ENCODE measurements around the gene SLX9. TPM values are rescaled to one million over a fixed set of nuclear protein-coding genes. Genes with fewer than 3 reads are reported as not detected.

SLX9 gene
- polyA plus RNA-seq, 6 donors from 2014 or later, result 7.8 to 14.2 (median 12.3) TPM

- no peak for DNase-seq
- peak overlapping the region in 4 of 8 donors; percentile 31 to 80 (median 55) for H3K4me3 Mint-ChIP-seq
- H3K36me3 Mint-ChIP-seq, result no peaks in the 10 kb centered on the region
- no peaks in the 10 kb centered on the region for H3K9me3 Mint-ChIP-seq
- peak overlapping the region in 1 of 6 donors; percentile 93 for H3K27ac Mint-ChIP-seq
- H3K4me1 Mint-ChIP-seq, result peaks cover 8 to 20% (median 12%) of the 10 kb centered on the region in 3 donors
- H3K27me3 Mint-ChIP-seq, result peaks cover 0 to 29% (median 17%) of the 10 kb centered on the region in 3 donors
- no peak for ATAC-seq (ENCODE audit: low read depth in 2 of 2)
Observed at GRCh38 chr21:44998621-44999427, 59.0 kb downstream of the SLX9 start.

DNA sequence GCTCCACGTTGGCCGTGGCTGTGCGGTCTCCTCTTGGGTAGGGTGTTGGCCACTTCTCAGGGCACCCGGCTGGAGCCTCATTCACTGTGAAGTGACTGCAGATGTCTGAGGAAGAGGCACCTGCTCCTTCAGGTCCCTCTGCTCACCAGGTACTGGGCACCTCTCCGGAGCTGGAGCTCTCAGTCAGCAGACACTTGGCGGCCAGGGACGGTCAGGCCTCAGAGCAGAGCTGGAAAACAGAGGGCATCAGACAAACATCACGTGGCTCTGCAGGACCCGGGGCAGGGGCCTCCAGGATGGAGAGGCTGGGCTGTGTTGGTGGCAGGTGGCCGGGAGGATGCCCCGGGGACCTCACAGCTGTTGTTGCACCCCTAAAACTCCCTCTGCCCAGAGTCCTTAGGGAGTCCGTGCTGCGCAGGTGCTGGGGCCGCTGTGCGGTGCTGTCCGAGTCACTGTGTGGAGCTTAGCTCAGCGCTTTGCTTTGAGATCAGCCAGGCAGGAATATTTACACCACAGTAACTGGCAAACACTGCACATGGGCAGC is 59.7 kb downstream of the SLX9 start:
- peaks cover 0 to 29% (median 17%) of the 10 kb centered on the region in 3 donors for H3K27me3 Mint-ChIP-seq
- peaks cover 8 to 17% (median 12%) of the 10 kb centered on the region in 3 donors for H3K4me1 Mint-ChIP-seq
- H3K4me3 Mint-ChIP-seq, result peak overlapping the region in 5 of 8 donors; percentile 8 to 80 (median 31)
- no peaks in the 10 kb centered on the region for H3K9me3 Mint-ChIP-seq
- peak overlapping the region in 2 of 6 donors; percentile 65 to 93 for H3K27ac Mint-ChIP-seq
- H3K36me3 Mint-ChIP-seq, result no peaks in the 10 kb centered on the region
- ATAC-seq (ENCODE audit: low read depth in 2 of 2) (peak; percentile 40 to 42), DNase-seq (no peak)

GRCh38 chr21:44999972-45000636 is 60.3 kb downstream of the SLX9 start:
- H3K4me1 Mint-ChIP-seq, result peaks cover 8 to 17% (median 12%) of the 10 kb centered on the region in 3 donors
- peaks cover 0 to 5% (median 0%) of the 10 kb centered on the region in 7 donors for H3K9me3 Mint-ChIP-seq
- ATAC-seq (ENCODE audit: low read depth in 2 of 2) (no peak), DNase-seq (no peak)
- H3K36me3 Mint-ChIP-seq, result peaks cover 0 to 4% of the 10 kb centered on the region in 2 donors
- H3K4me3 Mint-ChIP-seq, result peak overlapping the region in 2 of 8 donors; percentile 24 to 47
- peak overlapping the region in 1 of 6 donors; percentile 22 for H3K27ac Mint-ChIP-seq
- peaks cover 0 to 29% (median 17%) of the 10 kb centered on the region in 3 donors for H3K27me3 Mint-ChIP-seq

DNA sequence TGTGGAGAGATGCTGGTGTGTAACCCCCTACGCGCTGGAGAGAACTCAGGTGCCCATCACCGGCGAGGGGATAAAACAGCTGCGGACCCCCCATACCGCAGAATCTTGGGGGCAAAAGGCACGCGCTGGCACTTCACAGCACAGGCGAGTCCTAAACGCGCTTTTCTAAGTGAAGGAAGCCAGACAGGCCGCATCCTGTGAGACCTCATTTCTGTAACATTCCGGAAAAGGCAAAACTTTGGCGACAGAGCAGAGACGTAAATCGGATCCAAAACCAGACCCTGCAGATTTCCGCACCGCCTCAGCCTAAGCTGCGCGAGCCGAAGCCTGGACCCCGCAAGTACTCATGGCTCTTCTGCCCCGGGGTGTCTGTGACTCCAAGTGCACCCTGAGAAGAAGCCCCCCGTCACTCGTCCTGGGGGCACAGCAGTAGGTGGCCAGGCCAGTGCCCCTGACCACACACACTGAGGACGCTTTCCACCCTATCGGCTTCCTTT is 60.9 kb downstream of the SLX9 start:
- H3K9me3 Mint-ChIP-seq, result peaks cover 0 to 9% (median 1%) of the 10 kb centered on the region in 7 donors
- peaks cover 0 to 29% (median 17%) of the 10 kb centered on the region in 3 donors for H3K27me3 Mint-ChIP-seq
- peak overlapping the region in 1 of 8 donors; percentile 24 for H3K4me3 Mint-ChIP-seq
- DNase-seq (no peak), ATAC-seq (ENCODE audit: low read depth in 2 of 2) (no peak)
- peaks cover 8 to 17% (median 12%) of the 10 kb centered on the region in 3 donors for H3K4me1 Mint-ChIP-seq
- peaks cover 0 to 10% of the 10 kb centered on the region in 2 donors for H3K36me3 Mint-ChIP-seq
- H3K27ac Mint-ChIP-seq, result peak overlapping the region in 1 of 6 donors; percentile 72

DNA sequence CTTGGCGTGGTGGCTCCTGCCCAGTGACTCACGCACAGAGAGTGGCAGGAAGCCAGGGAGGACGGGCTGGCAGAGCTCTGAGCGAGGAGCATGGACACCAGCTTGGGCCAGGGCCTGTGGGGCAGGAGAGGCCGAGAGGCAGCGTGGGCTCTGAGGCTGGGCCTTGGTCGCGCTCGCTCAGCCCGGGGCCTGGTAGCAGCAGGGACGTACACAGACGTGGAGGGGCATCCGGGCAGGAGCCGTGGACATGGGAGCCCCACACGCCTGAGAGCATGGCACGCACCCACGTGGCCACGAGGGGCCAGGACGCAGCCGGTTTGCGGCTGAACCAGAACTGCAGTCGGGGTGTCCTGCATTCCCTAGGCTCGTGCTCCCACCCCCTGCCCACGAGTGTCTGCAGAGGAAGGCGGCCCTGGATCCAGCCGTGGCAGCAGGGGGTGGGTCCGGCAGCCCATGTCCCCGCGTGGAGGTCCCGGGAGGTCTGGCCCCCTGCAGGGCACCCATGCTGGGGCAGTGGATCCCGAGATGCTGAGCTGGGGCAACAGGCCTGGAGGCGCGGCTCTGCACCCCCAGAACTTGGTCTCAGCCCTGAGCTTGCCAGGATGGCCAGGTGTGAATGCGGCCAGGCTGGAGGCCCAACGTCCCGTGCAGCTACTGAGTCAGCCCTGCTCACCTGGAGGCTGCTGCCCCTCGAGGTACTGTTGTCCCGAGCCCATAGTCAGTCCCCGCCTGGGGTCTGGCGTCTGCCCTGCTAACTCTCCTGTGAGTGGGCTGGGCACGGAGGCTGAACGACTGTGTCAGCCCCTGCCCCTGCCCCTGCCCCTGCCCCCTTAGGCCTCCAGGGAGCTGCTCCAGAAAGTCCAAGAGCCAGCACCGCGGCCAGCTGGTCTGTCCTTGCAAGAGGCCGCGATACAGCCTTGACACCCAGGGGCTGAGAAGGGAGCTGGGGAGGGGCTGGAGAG is 61.6 kb downstream of the SLX9 start:
- ATAC-seq (ENCODE audit: low read depth in 2 of 2) (no peak), DNase-seq (no peak)
- H3K4me3 Mint-ChIP-seq, result no peak overlapping the region
- H3K27ac Mint-ChIP-seq, result peak overlapping the region in 1 of 6 donors; percentile 12
- peaks cover 2 to 16% (median 8%) of the 10 kb centered on the region in 7 donors for H3K9me3 Mint-ChIP-seq
- H3K36me3 Mint-ChIP-seq, result peaks cover 0 to 17% of the 10 kb centered on the region in 2 donors
- H3K4me1 Mint-ChIP-seq, result peaks cover 8 to 17% (median 12%) of the 10 kb centered on the region in 3 donors
- peaks cover 0 to 27% (median 17%) of the 10 kb centered on the region in 3 donors for H3K27me3 Mint-ChIP-seq

- Mint-ChIP-seq H3K4me3 (no peak overlapping the region), H3K27me3 (peaks cover 0 to 24% (median 22%) of the 10 kb centered on the region in 3 donors), H3K4me1 (peaks cover 8 to 17% (median 12%) of the 10 kb centered on the region in 3 donors), H3K27ac (no peak overlapping the region), H3K9me3 (peaks cover 5 to 22% (median 12%) of the 10 kb centered on the region in 7 donors), H3K36me3 (peaks cover 0 to 27% of the 10 kb centered on the region in 2 donors)
- DNase-seq, result no peak
- no peak for ATAC-seq (ENCODE audit: low read depth in 2 of 2)
Observed at GRCh38 chr21:45002381-45003204, 62.8 kb downstream of the SLX9 start.

DNA sequence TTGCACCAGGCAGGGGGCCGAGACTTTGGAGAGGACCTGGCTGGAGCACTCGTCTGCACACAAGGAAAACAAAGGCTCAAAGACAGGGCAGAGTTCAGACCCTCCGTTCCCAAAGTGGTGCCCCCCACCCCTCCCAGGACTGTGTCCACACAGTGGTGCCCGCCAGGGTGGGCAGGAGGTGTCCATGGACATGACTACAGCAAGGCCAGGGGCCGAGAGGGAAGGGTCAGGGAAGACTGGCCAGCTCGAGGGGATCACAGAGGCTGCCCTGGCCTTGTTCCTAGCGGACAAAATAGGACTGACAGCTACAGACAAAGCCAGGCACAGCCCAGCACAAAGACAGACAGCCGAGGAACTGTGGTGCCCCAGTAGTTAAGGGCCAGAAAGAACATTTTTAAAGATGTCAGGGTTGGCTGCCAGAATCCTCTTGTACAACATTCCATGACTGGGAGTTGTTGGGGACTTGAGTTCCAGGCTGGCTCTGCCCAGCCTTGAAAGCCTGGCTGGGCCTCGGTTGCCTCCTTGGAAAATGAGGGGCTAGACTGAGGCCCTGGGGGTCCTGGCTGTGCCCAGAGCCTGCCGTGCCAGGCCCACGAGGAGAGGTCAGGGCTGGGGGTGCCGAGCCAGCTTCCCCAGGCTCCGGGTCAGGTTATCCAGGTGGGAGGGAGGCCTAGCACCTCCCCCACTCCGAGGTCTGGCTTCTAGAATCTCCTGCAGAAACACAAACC is 63.7 kb downstream of the SLX9 start:
- peaks cover 5 to 22% (median 14%) of the 10 kb centered on the region in 7 donors for H3K9me3 Mint-ChIP-seq
- ATAC-seq (ENCODE audit: low read depth in 2 of 2) (no peak), DNase-seq (no peak)
- H3K27me3 Mint-ChIP-seq, result peaks cover 0 to 30% (median 27%) of the 10 kb centered on the region in 3 donors
- H3K36me3 Mint-ChIP-seq, result peaks cover 0 to 32% of the 10 kb centered on the region in 2 donors
- H3K27ac Mint-ChIP-seq, result no peak overlapping the region
- H3K4me3 Mint-ChIP-seq, result no peak overlapping the region
- peaks cover 9 to 17% (median 12%) of the 10 kb centered on the region in 3 donors for H3K4me1 Mint-ChIP-seq

- H3K36me3 Mint-ChIP-seq, result peaks cover 0 to 37% of the 10 kb centered on the region in 2 donors
- H3K27ac Mint-ChIP-seq, result no peak overlapping the region
- H3K27me3 Mint-ChIP-seq, result peaks cover 0 to 31% (median 30%) of the 10 kb centered on the region in 3 donors
- no peak for DNase-seq
- no peak for ATAC-seq (ENCODE audit: low read depth in 2 of 2)
- H3K4me1 Mint-ChIP-seq, result peaks cover 9 to 16% (median 11%) of the 10 kb centered on the region in 3 donors
- peaks cover 5 to 28% (median 18%) of the 10 kb centered on the region in 7 donors for H3K9me3 Mint-ChIP-seq
- no peak overlapping the region for H3K4me3 Mint-ChIP-seq
Observed at GRCh38 chr21:45004059-45004422, 64.2 kb downstream of the SLX9 start.

DNA sequence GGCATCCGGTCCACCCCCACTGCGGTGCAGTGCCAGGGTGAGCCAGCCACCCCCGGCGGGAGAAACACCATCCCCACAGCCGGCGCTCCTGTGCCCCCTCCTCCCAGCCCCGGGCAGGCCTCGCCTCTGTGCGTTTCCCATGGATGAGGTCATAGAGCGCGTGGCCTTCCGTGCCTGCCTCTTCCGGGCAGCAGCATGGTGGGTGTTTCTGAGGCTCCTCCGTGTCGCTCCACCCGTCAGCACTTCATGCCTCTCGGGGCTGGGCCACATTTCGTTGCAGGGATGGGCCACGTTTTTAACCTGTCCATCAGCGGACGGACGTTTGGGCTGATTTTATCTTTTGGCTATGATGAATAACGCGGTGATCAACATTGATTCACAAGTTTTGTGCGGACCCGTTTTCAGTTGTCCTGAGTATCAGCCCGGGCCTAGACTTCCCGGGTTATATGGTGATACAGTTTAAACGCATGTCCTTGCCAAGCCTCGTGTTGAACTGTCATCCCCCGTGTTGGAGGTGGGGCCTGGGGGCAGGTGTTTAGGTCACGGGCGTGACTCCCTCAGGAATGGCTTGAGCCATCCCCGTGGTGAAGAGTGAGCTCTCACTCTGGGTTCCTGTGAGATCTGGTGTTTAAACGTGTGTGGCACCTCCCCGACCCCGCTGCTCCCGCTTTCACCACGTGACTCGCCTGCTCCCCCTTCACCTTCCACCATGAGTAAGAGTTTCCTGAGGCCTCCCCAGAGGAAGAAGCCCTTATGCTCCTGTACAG is 64.8 kb downstream of the SLX9 start:
- H3K27me3 Mint-ChIP-seq, result peaks cover 0 to 29% (median 25%) of the 10 kb centered on the region in 3 donors
- no peak overlapping the region for H3K27ac Mint-ChIP-seq
- ATAC-seq (ENCODE audit: low read depth in 2 of 2) (no peak), DNase-seq (no peak)
- H3K4me1 Mint-ChIP-seq, result peaks cover 3 to 10% (median 4%) of the 10 kb centered on the region in 3 donors
- peaks cover 5 to 33% (median 19%) of the 10 kb centered on the region in 7 donors for H3K9me3 Mint-ChIP-seq
- peaks cover 0 to 42% of the 10 kb centered on the region in 2 donors for H3K36me3 Mint-ChIP-seq
- H3K4me3 Mint-ChIP-seq, result no peak overlapping the region

- DNase-seq, result no peak
- no peak overlapping the region for H3K27ac Mint-ChIP-seq
- ATAC-seq (ENCODE audit: low read depth in 2 of 2), result no peak
- H3K27me3 Mint-ChIP-seq, result peaks cover 0 to 30% (median 26%) of the 10 kb centered on the region in 3 donors
- H3K4me1 Mint-ChIP-seq, result peaks cover 0 to 3% (median 0%) of the 10 kb centered on the region in 3 donors
- peaks cover 7 to 33% (median 19%) of the 10 kb centered on the region in 7 donors for H3K9me3 Mint-ChIP-seq
- H3K4me3 Mint-ChIP-seq, result no peak overlapping the region
- H3K36me3 Mint-ChIP-seq, result peaks cover 0 to 42% of the 10 kb centered on the region in 2 donors
Observed at GRCh38 chr21:45006536-45007095, 66.8 kb downstream of the SLX9 start.
